GM18511 (cell line): ENCODE results near the gene VAC14.

ENCODE experiments used
- ATAC-seq: cut with Tn5 transposase; IDR thresholded peaks from one replicate; pipeline ENCODE4 v1.9.1; 2021; ENCODE audit warnings: mild to moderate bottlenecking, moderate library complexity; ENCODE audit not compliant: unreplicated experiment

VAC14 gene

DNA sequence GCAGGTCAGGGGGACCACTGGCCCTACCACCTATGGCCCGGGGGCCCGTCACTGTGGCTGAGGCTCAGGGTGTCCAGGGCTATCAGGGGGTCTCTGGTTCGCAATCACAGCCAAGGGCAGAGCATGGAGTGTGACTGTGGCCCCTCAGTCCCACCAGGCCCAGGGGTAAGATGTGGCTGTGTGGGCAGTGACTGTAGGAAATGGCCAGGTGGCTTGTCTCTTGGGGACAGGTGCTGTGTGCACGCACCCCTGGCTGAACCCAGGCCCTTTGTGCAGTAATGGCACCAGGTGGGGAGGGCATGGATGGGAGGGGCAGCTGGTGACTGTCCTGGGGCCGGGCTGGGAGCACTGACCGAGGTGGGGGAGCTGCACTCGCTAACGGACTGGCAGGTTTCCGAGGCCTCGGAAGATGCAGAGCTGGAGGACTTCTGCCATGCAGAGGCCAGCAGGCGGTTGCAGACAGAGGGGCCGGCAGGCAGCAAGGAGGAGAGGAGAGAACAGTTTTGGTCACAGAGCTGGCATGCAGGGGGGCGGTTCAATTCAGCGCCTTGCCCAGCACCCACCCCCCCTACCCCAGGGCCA lies 135.8 kb downstream of the VAC14 start:
- ATAC-seq, result no peak

- ATAC-seq, result no peak
These were observed 136.4 kb downstream of the VAC14 start for GRCh38 chr16:70664325-70665112.

- no peak for ATAC-seq
These were observed 137.2 kb downstream of the VAC14 start for GRCh38 chr16:70663524-70664324.

- ATAC-seq, result no peak
These were observed 137.9 kb downstream of the VAC14 start for GRCh38 chr16:70662991-70663523.

DNA sequence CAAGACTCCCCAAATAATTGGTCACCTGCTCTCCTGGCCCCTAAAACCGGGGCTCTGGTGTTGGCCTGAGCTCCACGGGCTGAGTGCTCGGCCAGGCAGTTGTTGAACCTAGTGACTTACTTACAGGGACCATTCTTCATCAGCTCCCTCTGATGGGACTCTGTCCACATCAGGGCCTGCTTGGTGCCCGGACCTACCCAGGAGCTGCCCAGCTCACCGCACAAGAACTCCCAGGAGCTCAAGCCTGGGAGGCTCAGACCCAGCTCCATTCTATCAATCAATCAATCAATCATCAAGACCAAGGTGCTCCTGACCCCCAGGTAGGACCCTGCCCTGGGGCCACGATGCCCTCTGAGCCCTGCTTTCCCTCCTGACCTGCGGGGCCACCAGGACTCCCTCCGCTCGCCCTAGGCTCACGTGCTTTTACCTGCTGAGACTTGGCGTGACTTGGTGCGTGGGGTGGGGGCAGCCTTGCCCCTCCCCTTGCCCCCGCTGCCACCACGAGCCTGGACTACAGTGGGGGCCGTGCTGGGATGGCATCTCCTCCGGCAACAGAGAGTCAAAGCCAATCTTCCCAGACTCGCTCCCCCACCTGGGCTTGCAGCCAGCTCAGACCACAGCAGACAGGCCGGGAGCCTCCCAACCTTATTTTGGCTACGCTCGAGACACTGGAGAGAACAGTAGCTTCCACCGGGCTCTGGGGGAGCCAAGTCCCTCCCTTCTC lies 138.9 kb downstream of the VAC14 start:
- ATAC-seq, result no peak

DNA sequence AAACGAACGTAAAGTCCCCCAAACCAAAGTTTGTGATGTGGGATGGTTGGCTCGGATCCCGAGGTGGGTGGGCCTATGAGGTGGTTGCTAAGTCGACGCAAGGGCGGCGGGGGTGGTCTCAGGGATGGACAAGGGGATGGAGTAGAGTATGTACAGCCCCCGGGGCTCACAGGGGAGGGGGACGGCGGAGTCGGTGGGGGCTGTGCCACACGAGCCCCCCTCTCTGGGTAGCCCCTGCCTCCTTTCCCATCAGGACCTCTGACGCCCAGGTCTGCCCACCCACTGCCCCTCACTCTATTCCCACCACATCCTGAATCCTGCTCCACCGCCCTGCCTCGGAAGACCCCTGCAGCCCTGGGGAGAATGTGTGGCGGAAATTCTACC lies 139.4 kb downstream of the VAC14 start:
- no peak for ATAC-seq

DNA sequence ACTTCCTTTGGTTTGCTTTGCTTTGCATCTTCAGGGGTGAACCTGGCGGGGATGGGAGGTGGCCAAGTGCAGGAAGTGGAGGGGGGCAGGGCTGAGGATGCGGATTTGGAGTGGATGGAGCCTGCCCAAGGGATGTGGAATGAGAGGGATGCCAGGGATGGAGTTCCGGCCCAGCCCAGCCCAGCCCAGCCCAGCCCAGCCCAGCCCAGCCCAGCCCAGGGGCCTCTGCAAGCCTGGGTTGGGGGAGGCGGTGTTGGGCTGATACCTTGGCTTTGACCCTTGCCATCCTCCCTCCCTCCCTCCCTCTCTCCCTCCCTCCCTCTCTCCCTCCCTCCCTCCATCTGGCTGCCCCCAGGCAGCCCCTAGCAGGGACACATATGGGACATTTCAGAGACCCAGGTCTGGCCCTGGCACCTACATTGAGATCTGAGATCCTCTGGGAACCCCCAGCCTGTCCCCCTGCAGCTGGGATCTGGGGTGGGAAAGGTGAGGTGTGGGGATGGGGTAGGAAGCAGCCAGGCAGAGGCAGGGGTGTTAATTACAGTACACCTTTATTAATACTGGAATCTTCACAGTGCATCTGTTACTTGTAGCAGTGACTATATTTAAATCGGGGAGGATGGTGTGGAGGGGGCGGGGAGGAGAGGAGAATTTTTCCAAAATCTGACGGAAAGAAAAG lies 140.1 kb downstream of the VAC14 start:
- ATAC-seq, result no peak

DNA sequence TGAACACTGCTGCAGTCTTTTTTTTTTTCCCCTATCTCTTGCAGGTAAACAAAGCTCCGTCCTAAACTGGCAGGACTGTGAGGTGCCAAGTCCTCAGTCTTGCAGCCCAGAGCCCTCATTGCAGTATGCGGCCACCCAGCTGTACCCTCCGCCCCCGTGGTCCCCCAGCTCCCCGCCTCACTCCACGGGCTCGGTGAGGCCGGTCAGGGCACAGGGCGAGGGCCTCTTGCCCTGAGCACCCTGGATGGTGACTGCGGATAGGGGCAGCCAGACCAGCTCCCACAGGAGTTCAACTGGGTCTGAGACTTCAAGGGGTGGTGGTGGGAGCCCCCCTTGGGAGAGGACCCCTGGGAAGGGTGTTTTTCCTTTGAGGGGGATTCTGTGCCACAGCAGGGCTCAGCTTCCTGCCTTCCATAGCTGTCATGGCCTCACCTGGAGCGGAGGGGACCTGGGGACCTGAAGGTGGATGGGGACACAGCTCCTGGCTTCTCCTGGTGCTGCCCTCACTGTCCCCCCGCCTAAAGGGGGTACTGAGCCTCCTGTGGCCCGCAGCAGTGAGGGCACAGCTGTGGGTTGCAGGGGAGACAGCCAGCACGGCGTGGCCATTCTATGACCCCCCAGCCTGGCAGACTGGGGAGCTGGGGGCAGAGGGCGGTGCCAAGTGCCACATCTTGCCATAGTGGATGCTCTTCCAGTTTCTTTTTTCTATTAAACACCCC lies 140.8 kb downstream of the VAC14 start:
- ATAC-seq, result no peak

DNA sequence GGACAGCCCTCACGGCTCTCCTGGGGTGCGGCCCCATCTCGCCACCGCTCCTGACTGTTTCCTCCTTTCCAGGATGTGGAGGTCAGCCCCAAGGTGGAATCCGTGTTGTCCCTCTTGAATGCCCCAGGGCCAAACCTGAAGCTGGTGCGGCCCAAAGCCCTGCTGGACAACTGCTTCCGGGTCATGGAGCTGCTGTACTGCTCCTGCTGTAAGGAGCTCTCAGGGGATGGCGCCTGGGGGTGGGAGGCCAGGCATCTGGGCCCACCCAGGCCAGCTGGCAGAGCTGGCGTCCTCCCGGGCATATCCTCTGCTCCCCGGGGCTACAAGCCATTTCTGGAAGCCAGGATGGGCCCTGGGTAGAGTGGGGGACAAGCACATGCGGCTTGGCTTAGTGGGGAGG lies 141.4 kb downstream of the VAC14 start:
- ATAC-seq, result no peak

- ATAC-seq, result no peak
These were observed 142.0 kb downstream of the VAC14 start for GRCh38 chr16:70658921-70659320.

- no peak for ATAC-seq
These were observed 143.0 kb downstream of the VAC14 start for GRCh38 chr16:70657956-70658355.

- no peak for ATAC-seq
These were observed 144.2 kb downstream of the VAC14 start for GRCh38 chr16:70656712-70657263.

DNA sequence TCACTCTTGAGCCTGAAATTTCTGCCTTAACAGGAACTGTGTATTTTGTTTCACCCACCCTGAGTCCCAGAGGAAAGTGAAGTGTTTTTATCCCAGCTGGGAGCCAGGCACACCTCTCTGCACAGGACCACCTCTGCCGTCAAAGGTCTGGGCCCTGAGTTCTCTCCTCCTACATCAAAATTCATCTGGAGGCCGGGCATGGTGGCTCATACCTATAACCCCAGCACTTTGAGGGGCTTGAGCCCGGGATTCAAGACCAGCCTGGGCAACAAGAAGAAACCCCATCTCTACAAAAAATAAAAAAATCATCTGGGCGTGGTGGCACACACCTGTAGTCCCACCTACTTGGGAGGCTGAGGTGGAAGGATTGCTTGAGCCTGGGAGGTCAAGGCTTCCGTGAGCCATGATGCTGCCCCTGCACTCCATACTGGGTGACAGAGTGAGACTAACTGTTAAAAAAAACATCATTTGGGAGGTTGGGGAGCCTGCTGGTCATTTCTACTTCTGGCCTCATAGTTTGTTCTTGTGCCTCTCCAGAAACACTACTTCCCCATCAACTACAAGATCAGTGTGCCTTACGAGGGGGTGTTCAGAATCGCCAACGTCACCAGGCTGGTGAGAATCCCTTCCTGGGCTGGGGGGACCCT lies 144.8 kb downstream of the VAC14 start:
- ATAC-seq, result no peak

- ATAC-seq, result no peak
These were observed 146.9 kb downstream of the VAC14 start for GRCh38 chr16:70653809-70654771.

DNA sequence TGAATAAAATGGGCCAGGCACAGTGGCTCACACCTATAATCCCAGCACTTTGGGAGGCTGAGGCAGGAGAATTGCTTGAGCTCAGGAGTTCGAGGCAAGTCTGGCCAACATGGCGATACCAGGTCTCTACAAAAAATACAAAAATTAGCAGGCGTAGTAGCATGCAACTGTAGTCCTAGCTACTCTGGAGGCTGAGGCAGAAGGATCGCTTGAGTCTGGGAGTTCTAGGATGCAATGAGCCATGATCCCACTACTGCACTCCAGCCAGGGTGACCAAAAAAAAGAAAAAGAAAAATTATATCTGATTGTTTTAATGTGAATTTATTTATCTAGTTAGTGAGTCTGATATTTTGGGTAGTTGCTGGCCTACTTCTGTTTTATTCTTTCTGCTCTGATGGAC lies 147.6 kb downstream of the VAC14 start:
- ATAC-seq, result no peak

DNA sequence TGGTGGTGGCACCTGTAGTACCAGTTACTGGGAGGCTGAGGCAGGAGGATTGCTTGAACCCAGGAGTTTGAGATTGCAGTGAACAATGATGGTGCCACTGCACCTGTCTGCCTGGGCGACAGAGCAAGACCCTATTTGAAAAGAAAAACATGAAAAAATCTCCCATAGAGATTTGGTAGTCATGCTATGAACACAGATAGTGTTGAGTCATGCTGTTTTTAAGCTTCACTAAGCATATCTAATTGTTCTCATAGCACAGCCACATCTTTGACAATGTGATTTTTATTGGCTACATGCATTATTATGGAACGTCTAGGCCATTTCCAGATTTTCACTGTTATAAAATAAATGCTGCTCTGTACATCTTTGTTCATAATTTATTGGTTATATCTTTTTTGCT lies 148.6 kb downstream of the VAC14 start:
- ATAC-seq, result no peak

GRCh38 chr16:70651524-70651923 lies 149.4 kb downstream of the VAC14 start:
- ATAC-seq, result no peak

DNA sequence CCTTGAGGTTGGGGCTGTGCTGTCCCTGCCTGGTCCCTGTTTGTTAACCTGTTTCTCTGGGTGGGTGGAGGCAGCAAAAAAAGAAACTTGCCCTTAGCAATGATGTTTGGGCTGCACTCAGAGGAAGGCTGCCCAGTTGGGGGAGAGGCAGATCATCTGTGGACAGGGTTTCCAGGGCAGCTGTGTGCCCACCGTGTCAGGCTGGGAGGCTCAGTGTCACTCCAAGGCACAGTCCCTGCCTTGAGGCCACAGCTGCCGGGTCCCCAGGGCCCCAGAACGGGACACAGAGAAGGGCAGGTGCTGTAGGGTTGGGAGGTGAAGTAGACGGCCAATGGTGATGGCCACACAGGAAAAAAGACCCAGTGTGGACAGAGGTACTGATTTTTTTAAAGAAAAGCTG lies 150.7 kb downstream of the VAC14 start:
- ATAC-seq, result no peak
